HG03064 (cell line): ENCODE data around the gene ZDHHC24.

Experiments
- ATAC-seq: cut with Tn5 transposase; IDR thresholded peaks from one replicate; pipeline ENCODE4 v1.9.1; 2021; ENCODE audit warnings: low read depth; ENCODE audit not compliant: unreplicated experiment

ZDHHC24 gene

DNA sequence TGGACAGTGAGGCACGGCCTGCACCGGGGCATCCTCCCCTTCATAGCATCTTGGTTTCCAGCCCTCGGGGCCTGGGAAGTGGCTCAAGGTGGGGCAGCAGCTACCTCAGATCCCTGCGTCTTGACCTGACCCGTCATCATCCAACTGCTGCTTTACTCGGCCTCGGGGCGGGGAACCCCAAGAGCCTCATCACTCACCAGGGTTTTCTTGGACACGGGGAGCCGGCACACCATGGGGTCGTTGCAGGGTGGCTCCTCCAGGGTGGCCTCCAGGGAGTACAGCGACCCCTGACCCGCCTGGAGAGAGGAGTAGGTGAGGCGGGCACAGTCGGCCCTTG lies 21.9 kb upstream of the ZDHHC24 start:
- no peak for ATAC-seq

GRCh38 chr11:66566221-66566620 lies 20.4 kb upstream of the ZDHHC24 start:
- ATAC-seq = no peak

GRCh38 chr11:66564984-66565383 lies 19.1 kb upstream of the ZDHHC24 start:
- ATAC-seq = no peak

- no peak for ATAC-seq
Measured at GRCh38 chr11:66564538-66564937, 18.7 kb upstream of the ZDHHC24 start.

- ATAC-seq = no peak
Measured at GRCh38 chr11:66563832-66564231, 18.0 kb upstream of the ZDHHC24 start.

DNA sequence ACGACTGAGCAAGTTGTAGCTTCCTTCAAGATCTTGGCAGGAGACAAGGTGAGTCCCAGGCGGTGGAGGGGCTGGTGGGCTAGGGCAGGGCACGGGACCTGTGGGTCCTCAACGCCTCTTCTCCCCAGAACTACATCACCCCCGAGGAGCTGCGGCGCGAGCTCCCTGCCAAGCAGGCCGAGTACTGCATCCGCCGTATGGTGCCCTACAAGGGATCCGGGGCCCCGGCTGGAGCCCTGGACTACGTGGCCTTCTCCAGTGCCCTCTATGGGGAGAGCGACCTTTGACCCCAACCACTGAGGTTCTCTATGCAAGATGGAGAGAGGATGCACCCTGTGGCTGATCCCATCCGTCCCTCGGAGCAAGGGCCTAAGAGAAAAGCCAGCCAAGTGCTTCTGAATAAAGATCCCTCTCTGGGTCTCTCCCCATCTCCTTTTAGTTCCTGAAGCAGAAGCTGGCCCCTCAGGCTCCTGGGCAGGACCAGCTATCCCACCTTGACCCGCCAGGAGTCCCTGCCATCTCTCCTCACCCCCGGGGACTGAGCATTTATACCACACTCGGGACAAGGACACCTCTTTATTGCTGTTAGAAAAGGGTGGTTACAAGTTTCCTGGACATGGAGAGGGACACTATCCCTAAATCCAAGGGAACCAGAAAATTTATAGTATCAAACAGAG lies 17.2 kb upstream of the ZDHHC24 start:
- ATAC-seq = no peak

GRCh38 chr11:66562275-66562674 lies 16.4 kb upstream of the ZDHHC24 start:
- no peak for ATAC-seq

- ATAC-seq = no peak
Measured at GRCh38 chr11:66561975-66562248, 16.1 kb upstream of the ZDHHC24 start.

DNA sequence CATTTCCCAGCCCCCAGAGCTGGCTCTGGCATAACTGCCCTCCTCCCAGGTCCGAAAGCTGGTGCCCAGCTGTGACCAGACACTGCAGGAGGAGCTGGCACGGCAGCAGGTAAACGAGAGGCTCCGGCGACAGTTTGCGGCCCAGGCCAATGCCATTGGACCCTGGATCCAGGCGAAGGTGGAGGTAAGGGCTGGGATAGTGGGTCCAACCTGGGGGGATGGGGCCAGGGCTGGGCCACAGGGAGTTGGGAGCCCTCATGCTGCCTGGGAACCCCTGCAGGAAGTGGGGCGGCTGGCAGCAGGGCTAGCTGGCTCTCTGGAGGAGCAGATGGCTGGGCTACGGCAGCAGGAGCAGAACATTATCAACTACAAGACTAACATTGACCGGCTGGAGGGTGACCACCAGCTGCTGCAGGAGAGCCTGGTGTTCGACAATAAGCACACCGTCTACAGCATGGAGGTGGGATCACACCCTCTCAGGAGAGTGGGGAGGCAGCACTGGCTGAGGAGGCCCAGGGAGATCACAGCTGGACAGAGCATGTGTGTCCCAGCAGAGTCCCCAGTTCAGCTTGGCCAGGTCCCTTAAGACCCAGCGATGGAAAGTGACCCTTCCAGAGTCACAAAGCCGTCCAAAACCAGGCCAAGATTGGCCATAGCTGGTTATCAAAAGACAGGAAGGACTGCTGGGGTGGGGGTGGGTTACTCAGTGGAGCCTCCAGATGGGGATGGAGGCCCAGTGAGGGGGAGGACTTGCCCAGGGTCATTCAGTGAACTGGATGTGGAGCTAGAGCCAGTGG lies 15.5 kb upstream of the ZDHHC24 start:
- ATAC-seq = no peak

DNA sequence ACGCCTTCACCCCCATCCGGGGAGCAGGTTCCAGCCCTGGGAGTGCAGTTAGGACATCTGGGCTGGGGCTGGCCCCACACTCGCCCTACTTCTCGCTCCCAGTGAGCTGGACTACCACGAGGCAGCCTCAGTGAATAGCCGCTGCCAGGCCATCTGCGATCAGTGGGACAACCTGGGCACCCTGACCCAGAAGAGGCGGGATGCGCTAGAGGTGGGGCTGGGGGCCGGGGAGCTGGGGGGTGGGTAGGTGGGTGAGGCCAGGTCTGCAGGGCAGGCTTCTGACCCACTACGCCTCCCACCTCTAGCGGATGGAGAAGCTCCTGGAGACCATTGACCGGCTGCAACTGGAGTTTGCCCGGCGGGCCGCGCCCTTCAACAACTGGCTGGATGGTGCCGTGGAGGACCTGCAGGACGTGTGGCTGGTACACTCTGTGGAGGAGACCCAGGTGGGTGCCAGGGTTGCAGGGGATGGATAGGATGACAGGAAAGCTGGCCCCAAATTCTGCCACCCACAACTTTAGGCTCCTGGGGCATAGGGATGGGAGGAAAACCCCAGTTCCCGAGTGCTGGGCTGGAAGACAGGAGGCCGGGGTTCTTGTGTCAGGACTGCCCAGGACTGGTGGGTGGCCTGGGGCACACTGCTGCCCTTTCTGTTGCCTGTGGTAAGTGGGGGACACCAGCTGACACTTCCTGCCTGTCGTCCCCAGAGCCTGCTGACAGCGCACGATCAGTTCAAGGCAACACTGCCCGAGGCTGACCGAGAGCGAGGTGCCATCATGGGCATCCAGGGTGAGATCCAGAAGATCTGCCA lies 14.2 kb upstream of the ZDHHC24 start:
- no peak for ATAC-seq

DNA sequence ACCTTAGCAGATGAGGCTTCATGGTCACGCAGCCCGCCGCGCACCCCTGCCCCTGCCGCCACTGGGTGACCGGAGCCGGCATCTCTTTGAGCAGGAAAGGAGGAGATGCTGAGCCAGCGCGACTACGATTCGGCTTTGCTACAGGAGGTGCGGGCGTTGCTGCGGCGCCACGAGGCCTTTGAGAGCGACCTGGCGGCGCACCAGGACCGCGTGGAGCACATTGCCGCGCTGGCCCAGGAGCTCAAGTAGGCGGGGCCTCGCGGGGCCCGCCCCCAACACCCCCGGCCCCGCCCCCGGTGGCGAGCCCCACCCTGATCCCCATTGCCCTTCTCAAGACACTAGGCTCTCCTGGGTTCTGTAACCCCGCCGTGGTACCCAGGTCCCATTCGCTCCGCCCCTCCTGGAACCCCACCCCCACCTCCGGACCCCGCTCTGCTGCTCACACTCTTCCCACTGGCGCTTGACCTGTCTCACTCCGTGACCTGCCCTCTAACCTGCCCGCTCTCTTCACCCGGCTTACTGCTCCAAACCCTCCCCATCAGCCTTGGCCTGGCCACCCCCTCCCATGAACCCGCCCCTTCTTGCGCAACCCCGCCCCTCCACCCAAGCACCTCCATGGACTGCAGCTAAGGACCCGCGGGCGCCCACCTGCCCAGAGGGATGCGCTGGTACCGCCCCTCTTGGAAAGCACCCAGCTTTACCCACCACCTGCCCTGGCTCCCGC lies 13.5 kb upstream of the ZDHHC24 start:
- no peak for ATAC-seq

DNA sequence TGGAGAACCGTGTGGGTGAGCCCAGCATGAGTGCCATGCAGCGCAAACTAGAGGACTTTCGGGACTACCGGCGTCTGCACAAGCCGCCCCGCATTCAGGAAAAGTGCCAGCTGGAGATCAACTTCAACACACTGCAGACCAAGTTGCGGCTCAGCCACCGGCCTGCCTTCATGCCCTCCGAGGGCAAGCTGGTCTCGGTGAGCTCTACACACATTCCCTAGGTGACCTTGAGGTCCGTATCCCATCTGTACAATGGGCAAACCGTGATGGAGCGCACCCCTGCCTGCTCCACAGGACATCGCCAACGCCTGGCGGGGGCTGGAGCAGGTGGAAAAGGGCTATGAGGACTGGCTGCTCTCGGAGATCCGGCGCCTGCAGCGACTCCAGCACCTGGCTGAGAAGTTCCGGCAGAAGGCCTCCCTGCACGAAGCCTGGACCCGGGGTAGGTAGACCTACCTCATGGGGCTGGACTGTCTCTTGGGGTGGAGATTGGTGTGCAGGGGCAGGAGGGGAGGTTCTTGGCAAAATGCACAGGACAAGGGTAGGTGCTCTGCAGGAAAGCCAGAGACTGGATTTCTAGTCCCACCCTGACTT lies 12.0 kb upstream of the ZDHHC24 start:
- no peak for ATAC-seq

DNA sequence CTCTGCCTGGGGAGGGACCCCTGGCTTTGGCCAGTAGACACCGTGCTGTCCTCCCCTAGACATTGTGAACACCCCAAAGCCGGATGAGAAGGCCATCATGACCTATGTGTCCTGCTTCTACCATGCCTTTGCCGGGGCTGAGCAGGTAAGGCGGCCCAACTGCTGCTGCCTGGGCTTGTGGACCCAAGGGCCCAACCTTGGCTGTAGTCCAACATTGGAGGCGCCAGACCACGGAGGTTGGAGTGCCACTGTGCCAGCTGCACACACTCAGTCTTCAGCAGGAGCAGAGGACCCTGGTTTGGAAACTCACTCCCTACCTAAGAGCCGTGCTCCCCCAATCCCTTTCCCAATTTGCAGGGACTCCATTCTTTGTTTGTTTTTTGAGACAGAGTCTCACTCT lies 10.2 kb upstream of the ZDHHC24 start:
- ATAC-seq = no peak

GRCh38 chr11:66555416-66555815 lies 9.6 kb upstream of the ZDHHC24 start:
- no peak for ATAC-seq

- no peak for ATAC-seq
Measured at GRCh38 chr11:66554602-66555001, 8.8 kb upstream of the ZDHHC24 start.

DNA sequence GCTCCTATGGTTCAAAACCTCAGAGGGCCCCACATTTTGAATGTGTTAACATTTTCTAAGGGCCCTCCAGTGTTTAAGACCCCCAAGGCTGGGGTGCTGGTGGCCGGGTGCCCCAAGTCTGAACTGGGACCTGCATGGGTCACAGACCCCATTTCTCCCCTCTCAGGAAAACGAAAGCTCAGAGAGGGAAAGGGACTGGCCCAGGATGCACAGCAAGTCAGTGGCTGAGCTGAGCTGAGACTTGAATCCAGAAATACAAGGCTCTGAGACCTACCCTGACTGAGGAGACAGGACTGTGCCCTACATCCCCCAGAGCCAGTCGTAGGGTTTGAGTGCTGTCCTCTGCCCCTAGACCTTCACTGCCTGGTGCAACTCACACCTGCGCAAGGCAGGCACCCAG lies 5.0 kb upstream of the ZDHHC24 start:
- no peak for ATAC-seq

GRCh38 chr11:66549696-66550095 lies 3.8 kb upstream of the ZDHHC24 start:
- ATAC-seq = no peak

- ATAC-seq = no peak
Measured at GRCh38 chr11:66548774-66549630, 3.2 kb upstream of the ZDHHC24 start.

DNA sequence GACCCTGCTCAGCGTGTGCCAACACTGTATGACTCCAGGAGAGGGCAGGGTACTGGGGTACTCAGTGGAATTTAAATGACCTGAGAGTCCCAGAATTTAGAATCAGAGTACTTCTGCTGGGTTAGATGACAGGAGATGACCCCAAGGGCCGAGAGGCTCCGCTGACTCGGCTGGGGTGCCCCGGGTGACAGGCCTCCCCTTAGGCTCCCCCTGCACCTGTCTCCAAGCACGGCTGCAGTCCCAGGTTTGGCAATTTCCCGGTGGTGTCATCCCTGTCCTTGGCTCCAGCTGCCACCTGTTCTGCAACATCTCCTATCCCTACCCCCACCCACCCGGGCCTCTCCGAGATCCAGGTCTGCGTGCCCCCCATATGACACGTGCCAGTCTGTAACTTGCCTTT lies 2.2 kb upstream of the ZDHHC24 start:
- ATAC-seq = no peak

GRCh38 chr11:66547662-66548009 lies 1.8 kb upstream of the ZDHHC24 start:
- no peak for ATAC-seq
